Fibroblast of mammary gland (primary cell): Measurements from ENCODE around the gene ANKHD1.
"Not testable (repeated sequence)": the region's sequence is repeated elsewhere in the genome, so short reads cannot be mapped to it uniquely, and the experiment has no call there.

ENCODE experiments used
- DNase-seq: peaks from one replicate; pipeline ENCODE4 v3.0.0-alpha.2; 2010; ENCODE audit warnings: low read depth
- H3K4me3 ChIP-seq: 2 replicates; pipeline ENCODE4 v1.5.1; 2011; ENCODE audit warnings: low read depth, mild to moderate bottlenecking, low read length, moderate library complexity; ENCODE audit not compliant: control insufficient read depth
- TF ChIP-seq, protein P1 (sequence below): conservative IDR thresholded peaks from 2 replicates; pipeline ENCODE4 v1.5.1; 2011; ENCODE audit warnings: low read depth, low read length, inconsistent platforms; ENCODE audit not compliant: control insufficient read depth, insufficient read depth

ANKHD1 gene

DNA sequence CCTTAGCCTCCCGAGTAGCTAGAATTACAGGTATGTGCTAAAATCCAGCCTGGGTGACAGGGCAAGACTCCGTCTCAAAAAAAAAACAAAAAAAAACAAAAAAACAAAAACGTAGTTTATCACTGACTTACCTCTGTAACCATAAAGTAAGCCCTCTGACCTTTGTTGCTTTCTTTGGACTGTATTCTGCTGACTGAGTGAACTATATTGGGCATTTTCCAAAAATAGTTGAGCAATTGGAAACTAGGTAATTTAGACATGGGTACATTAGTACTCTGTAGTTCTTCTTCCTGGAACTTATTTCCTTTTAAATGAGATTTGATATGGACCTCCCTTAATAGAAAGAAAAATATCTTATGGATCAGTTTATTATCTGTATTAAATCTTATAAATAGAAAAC lies 66.6 kb downstream of the ANKHD1 start:
- TF ChIP-seq, protein P1, sequence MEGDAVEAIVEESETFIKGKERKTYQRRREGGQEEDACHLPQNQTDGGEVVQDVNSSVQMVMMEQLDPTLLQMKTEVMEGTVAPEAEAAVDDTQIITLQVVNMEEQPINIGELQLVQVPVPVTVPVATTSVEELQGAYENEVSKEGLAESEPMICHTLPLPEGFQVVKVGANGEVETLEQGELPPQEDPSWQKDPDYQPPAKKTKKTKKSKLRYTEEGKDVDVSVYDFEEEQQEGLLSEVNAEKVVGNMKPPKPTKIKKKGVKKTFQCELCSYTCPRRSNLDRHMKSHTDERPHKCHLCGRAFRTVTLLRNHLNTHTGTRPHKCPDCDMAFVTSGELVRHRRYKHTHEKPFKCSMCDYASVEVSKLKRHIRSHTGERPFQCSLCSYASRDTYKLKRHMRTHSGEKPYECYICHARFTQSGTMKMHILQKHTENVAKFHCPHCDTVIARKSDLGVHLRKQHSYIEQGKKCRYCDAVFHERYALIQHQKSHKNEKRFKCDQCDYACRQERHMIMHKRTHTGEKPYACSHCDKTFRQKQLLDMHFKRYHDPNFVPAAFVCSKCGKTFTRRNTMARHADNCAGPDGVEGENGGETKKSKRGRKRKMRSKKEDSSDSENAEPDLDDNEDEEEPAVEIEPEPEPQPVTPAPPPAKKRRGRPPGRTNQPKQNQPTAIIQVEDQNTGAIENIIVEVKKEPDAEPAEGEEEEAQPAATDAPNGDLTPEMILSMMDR: no peak
- peak; percentile 53 for DNase-seq
- H3K4me3 ChIP-seq: no peak overlapping the region

DNA sequence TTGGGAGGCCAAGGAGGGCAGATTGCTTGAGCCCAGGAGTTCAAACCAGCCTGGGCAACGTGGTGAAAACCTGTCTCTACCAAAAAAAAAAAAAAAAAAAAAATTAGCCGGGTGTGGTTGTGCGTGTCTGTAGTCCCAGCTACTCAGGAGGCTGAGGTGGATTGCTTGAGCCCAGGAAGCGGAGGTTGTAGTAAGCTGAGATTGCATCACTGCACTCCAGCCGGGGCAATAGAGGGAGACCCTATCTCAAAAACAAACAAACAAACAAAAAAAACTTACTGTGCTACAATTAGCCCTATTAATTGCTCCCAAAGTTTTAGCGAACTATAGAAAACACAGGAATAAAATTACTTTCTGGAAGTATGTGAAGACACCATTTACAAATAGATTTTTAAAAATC lies 67.6 kb downstream of the ANKHD1 start:
- no peak overlapping the region for H3K4me3 ChIP-seq
- TF ChIP-seq, protein P1: no peak
- no peak for DNase-seq

DNA sequence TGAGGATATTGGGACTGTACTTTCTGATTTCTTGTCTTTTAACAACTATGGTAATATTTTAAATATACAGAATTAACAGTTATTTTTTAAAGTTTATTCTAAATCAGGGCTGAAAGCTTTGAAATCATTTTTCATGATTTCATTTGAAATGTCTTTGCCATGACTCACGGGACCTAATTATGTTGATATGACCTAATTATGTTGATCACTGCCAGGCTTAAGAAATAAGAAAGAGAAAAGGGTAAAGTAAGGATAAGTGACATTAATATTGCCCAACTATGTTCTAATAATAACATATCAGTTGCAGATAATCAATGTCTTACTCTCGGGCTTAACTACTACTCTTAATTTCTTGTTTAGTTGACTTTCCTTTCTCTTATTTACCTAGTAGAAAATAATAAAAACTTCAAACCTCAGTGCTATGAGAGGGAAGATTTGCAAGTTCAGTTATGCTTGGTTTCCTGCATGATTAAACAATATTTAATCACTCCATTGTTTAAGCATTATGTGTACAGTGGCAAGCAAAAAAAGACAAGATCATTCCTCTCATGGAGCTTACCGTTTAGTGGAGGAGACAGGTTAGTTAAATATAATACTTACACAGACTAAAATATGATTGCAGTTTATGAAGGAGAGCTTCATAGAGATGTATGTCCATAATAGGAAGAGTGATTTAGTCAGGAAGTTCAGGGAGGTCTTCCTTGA lies 78.8 kb downstream of the ANKHD1 start:
- DNase-seq: peak; percentile 33
- TF ChIP-seq, protein P1: no peak

DNA sequence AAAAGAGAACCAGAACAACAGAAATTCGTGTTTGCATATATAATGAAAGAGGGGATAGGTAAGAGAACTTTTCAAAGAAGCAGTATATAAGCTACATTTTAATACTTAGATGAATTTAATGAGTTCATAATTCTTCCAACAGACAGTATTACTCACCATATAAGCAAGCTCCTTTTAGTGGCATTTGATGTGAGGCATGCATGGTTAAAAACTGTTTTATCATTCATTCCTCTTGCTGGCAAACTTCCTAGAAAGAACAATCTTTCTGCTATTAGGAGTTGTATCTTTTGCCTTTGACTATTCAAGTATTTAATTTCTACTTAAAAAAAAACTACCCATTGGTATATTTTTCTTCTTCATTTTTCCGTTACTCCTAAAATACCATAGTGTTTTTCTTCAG lies 80.1 kb downstream of the ANKHD1 start:
- TF ChIP-seq, protein P1: no peak
- DNase-seq: peak; percentile 41
- no peak overlapping the region for H3K4me3 ChIP-seq

More for the DNA sequence above, 78.8 kb downstream of the ANKHD1 start:
- H3K4me3 ChIP-seq: no peak overlapping the region

DNA sequence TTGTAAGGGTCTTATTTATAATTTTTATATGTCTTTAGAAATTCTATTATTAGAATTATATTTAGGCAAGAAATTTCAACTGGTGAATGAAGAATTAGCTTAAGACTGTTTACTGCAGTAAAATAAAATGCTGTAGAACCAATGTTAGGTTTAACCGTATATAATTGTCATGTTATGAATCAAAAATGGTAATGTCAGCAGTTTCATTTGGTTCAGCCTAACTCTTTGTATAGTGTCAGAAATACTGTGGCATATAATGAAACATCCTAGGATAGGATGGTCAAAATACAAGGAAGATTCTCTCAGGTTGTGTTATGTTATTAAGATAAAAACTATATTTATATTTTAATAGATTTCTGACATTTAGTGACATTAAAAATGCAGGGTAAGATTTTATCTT lies 81.4 kb downstream of the ANKHD1 start:
- DNase-seq: no peak
- TF ChIP-seq, protein P1: no peak
- no peak overlapping the region for H3K4me3 ChIP-seq

DNA sequence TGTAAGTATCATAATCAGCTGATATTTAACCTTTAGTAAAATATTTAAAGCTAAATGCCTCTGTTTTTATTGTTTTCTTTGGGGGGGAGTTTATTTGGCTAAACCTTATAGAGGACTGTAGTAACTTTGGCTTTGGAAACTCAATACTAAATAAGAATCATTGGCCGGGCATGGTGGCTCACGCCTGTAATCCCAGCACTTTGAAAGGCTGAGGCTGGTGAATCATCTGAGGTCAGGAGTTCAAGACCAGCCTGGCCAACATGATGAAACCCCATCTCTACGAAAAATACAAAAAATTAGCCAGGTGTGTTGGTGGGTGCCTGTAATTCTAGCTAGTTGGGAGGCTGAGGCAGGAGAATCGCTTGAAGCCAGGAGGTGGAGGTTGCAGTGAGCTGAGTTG lies 86.5 kb downstream of the ANKHD1 start:
- peak; percentile 16 for DNase-seq
- H3K4me3 ChIP-seq: not testable (repeated sequence)

DNA sequence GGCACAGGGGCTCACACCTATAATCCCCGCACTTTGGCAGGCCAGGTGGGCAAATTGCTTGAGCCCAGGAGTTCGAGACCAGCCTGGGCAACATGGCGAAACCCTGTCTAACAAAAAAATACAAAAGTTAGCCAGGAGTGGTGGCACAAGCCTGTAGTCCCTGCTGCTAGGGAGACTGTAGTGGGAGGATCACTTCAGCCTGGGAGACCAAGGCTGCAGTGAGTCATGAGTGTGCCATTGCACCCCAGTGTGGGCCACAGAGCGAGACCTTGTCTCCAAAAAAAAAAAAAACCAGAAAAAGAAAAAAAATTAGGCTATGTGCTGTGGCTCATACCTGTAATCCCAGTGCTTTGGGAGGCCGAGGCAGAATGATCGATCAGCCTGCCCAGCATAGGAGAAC lies 87.3 kb downstream of the ANKHD1 start:
- H3K4me3 ChIP-seq: no peak overlapping the region
- TF ChIP-seq, protein P1: no peak
- no peak for DNase-seq
